Vagina (tissue), 2 donors: Measurements from ENCODE around the gene SPATA20. TPM values are rescaled to one million over a fixed set of nuclear protein-coding genes. Genes with fewer than 3 reads are reported as not detected.

Source experiments
- DNase-seq, 2 donors: peaks; one replicate each; pipeline ENCODE4 v3.0.0-alpha.2; 2017; ENCODE audit errors: extremely low spot score in 2 of 2
- H3K27ac ChIP-seq: fragments of 200-600 bp; sonication (generic); one replicate; pipeline ENCODE4 v1.5.1; 2019
- H3K27me3 ChIP-seq: fragments of 200-600 bp; sonication (generic); one replicate; pipeline ENCODE4 v1.5.1; 2019
- H3K36me3 ChIP-seq, 2 donors: fragments of 200-600 bp; sonication (generic); one replicate each; pipeline ENCODE4 v1.5.1; 2017 to 2019
- H3K4me1 ChIP-seq: fragments of 200-600 bp; sonication (generic); one replicate; pipeline ENCODE4 v1.5.1; 2019
- H3K4me3 ChIP-seq, 2 donors: fragments of 200-600 bp; sonication (generic); 1 replicate in 1 of 2; 2 replicates in 1 of 2; pipeline ENCODE4 v1.5.1; 2016 to 2019
- H3K9me3 ChIP-seq: fragments of 200-600 bp; sonication (generic); one replicate; pipeline ENCODE4 v1.5.1; 2019
- CTCF ChIP-seq, 3 experiments: fragments of 450-650 bp in 2 of 3; fragments of 200-600 bp in 1 of 3; sonication (generic) in 1 of 3; IDR thresholded peaks; one replicate each; pipeline ENCODE4 v1.5.1; 2017 to 2019; ENCODE audit warnings: antibody characterized with exemption in 3 of 3, mild to moderate bottlenecking in 2 of 3, moderate library complexity in 2 of 3
- POLR2A ChIP-seq, 2 donors: fragments of 450-650 bp; IDR thresholded peaks; one replicate each; pipeline ENCODE4 v1.6.1; 2017; ENCODE audit warnings: antibody characterized with exemption in 2 of 2, mild to moderate bottlenecking in 2 of 2, moderate library complexity in 2 of 2
- POLR2AphosphoS5 ChIP-seq, 2 donors: sonication (generic); formaldehyde crosslinking; IDR thresholded peaks; one replicate each; pipeline ENCODE4 v1.9.0; 2017; ENCODE audit warnings: antibody characterized with exemption in 2 of 2, mild to moderate bottlenecking in 2 of 2, low read depth in 1 of 2; ENCODE audit not compliant: insufficient read depth in 1 of 2
- intact Hi-C: fragments of 100-400 bp; cut with DNase I; formaldehyde crosslinking; loops from one replicate; pipeline ENCODE4 v1.15.1; 2023
- total RNA-seq: library from RNA; depleted of rRNA; stranded (reverse); fragments of >200 nt; gene quantifications from one replicate; pipeline ENCODE4 v1.2.3, GENCODE V29; 2016

The SPATA20 gene
- total RNA-seq, 1 donor from 2014 or later, result 73.4 TPM

- H3K36me3 ChIP-seq, result no peaks in the 10 kb centered on the region
- no peak overlapping the region for H3K4me3 ChIP-seq
- H3K27ac ChIP-seq, result no peak overlapping the region
- TF ChIP-seq POLR2AphosphoS5 (IDR thresholded peaks at IDR 0.05; ENCODE audit: insufficient read depth in 1 of 2, low read depth in 1 of 2) (no peak), POLR2A (IDR thresholded peaks at IDR 0.05) (no peak), CTCF (IDR thresholded peaks at IDR 0.05) (no peak)
- intact Hi-C loops, result no loop called here
- no peaks in the 10 kb centered on the region for H3K27me3 ChIP-seq
- H3K9me3 ChIP-seq, result no peaks in the 10 kb centered on the region
- no peak for DNase-seq
- peaks cover 8% of the 10 kb centered on the region for H3K4me1 ChIP-seq
Observed at GRCh38 chr17:50519141-50519834, 27.7 kb upstream of the SPATA20 start.

GRCh38 chr17:50520483-50520882, 26.5 kb upstream of the SPATA20 start:
- intact Hi-C loops, result no loop called here
- Histone ChIP-seq H3K9me3 (no peaks in the 10 kb centered on the region), H3K4me3 (no peak overlapping the region), H3K36me3 (no peaks in the 10 kb centered on the region), H3K27ac (no peak overlapping the region), H3K4me1 (peaks cover under 1% of the 10 kb centered on the region), H3K27me3 (no peaks in the 10 kb centered on the region)
- no peak for TF ChIP-seq POLR2A (IDR thresholded peaks at IDR 0.05)
- TF ChIP-seq POLR2AphosphoS5 (IDR thresholded peaks at IDR 0.05; ENCODE audit: insufficient read depth in 1 of 2, low read depth in 1 of 2), result no peak
- TF ChIP-seq CTCF (IDR thresholded peaks at IDR 0.05), result no peak
- no peak for DNase-seq

GRCh38 chr17:50521514-50521913, 25.5 kb upstream of the SPATA20 start:
- H3K36me3 ChIP-seq, result no peaks in the 10 kb centered on the region
- no peak overlapping the region for H3K27ac ChIP-seq
- H3K9me3 ChIP-seq, result no peaks in the 10 kb centered on the region
- H3K27me3 ChIP-seq, result no peaks in the 10 kb centered on the region
- TF ChIP-seq POLR2AphosphoS5 (IDR thresholded peaks at IDR 0.05; ENCODE audit: insufficient read depth in 1 of 2, low read depth in 1 of 2), result no peak
- TF ChIP-seq CTCF (IDR thresholded peaks at IDR 0.05), result no peak
- TF ChIP-seq POLR2A (IDR thresholded peaks at IDR 0.05), result no peak
- H3K4me1 ChIP-seq, result no peaks in the 10 kb centered on the region
- intact Hi-C loops, result no loop called here
- no peak for DNase-seq
- no peak overlapping the region for H3K4me3 ChIP-seq

GRCh38 chr17:50522766-50523165, 24.2 kb upstream of the SPATA20 start:
- Histone ChIP-seq H3K4me1 (no peaks in the 10 kb centered on the region), H3K27me3 (no peaks in the 10 kb centered on the region), H3K9me3 (no peaks in the 10 kb centered on the region), H3K27ac (no peak overlapping the region), H3K36me3 (no peaks in the 10 kb centered on the region), H3K4me3 (no peak overlapping the region)
- intact Hi-C loops, result no loop called here
- DNase-seq, result no peak
- no peak for TF ChIP-seq CTCF (IDR thresholded peaks at IDR 0.05)
- no peak for TF ChIP-seq POLR2AphosphoS5 (IDR thresholded peaks at IDR 0.05; ENCODE audit: insufficient read depth in 1 of 2, low read depth in 1 of 2)
- TF ChIP-seq POLR2A (IDR thresholded peaks at IDR 0.05), result no peak

- H3K27me3 ChIP-seq, result no peaks in the 10 kb centered on the region
- intact Hi-C loops, result no loop called here
- H3K4me3 ChIP-seq, result no peak overlapping the region
- H3K36me3 ChIP-seq, result no peaks in the 10 kb centered on the region
- no peak for DNase-seq
- no peak overlapping the region for H3K27ac ChIP-seq
- no peaks in the 10 kb centered on the region for H3K4me1 ChIP-seq
- H3K9me3 ChIP-seq, result no peaks in the 10 kb centered on the region
- no peak for TF ChIP-seq POLR2A (IDR thresholded peaks at IDR 0.05)
- TF ChIP-seq POLR2AphosphoS5 (IDR thresholded peaks at IDR 0.05; ENCODE audit: insufficient read depth in 1 of 2, low read depth in 1 of 2), result no peak
- no peak for TF ChIP-seq CTCF (IDR thresholded peaks at IDR 0.05)
Observed at GRCh38 chr17:50523208-50523607, 23.8 kb upstream of the SPATA20 start.
